MCF 10A (cell line): ENCODE results near the gene GNLY. TPM values are rescaled to one million over a fixed set of nuclear protein-coding genes. Genes with fewer than 3 reads are reported as not detected.
"Not testable (repeated sequence)": the region's sequence is repeated elsewhere in the genome, so short reads cannot be mapped to it uniquely, and the experiment has no call there.

Source experiments
- BruUV-seq: library from RNA; stranded (reverse); fragments of 400-500 nt; replicated peaks from 2 replicates; lab custom pipeline; 2021; lab: Mats Ljungman, UMichigan
- CTCF ChIA-PET: fragments of 300-600 bp; sonication (Branson Sonifier 250); formaldehyde crosslinking; extraction: SDS; loops from one replicate; lab custom pipeline; 2021; ENCODE audit warnings: antibody characterized with exemption, inconsistent platforms; lab: Yijun Ruan, JAX
- POLR2A ChIA-PET: fragments of 300-600, 350-650 bp; sonication (Branson Sonifier 250); formaldehyde crosslinking; extraction: SDS; loops from one replicate; lab custom pipeline; 2020; ENCODE audit warnings: antibody characterized with exemption, inconsistent platforms; lab: Yijun Ruan, JAX
- DNase-seq: peaks from one replicate; pipeline ENCODE4 v3.0.0-alpha.2; 2018; ENCODE audit not compliant: unreplicated experiment
- H3K27ac Mint-ChIP-seq: one replicate; pipeline ENCODE4 v1.8.0; 2022; ENCODE audit warnings: mild to moderate bottlenecking, low read depth, mixed read lengths; ENCODE audit not compliant: unreplicated experiment
- H3K27me3 Mint-ChIP-seq: one replicate; pipeline ENCODE4 v1.8.0; 2022; ENCODE audit warnings: mixed read lengths; ENCODE audit not compliant: insufficient read depth, unreplicated experiment
- H3K36me3 Mint-ChIP-seq: one replicate; pipeline ENCODE4 v1.8.0; 2022; ENCODE audit warnings: mild to moderate bottlenecking, moderate library complexity, mixed read lengths; ENCODE audit not compliant: insufficient read depth, unreplicated experiment
- H3K4me1 Mint-ChIP-seq: one replicate; pipeline ENCODE4 v1.8.0; 2022; ENCODE audit warnings: mixed read lengths; ENCODE audit not compliant: insufficient read depth, unreplicated experiment
- H3K4me3 Mint-ChIP-seq: one replicate; pipeline ENCODE4 v1.8.0; 2022; ENCODE audit warnings: mild to moderate bottlenecking, moderate library complexity, mixed read lengths; ENCODE audit not compliant: unreplicated experiment
- H3K9me3 Mint-ChIP-seq: one replicate; pipeline ENCODE4 v1.8.0; 2022; ENCODE audit warnings: mixed read lengths; ENCODE audit not compliant: unreplicated experiment
- CTCF ChIP-seq: fragments of 200-600 bp; IDR thresholded peaks from one replicate; pipeline ENCODE4 v1.8.0; 2022; ENCODE audit warnings: antibody characterized with exemption, mild to moderate bottlenecking; ENCODE audit not compliant: unreplicated experiment
- intact Hi-C: fragments of 100-400 bp; cut with micrococcal nuclease; formaldehyde crosslinking; loops from 2 replicates; pipeline ENCODE4 v1.14.1; 2022
- total RNA-seq: library from RNA; stranded (reverse); gene quantifications from 2 replicates; pipeline ENCODE4 v1.2.3, GENCODE V29; 2022

Gene GNLY
- total RNA-seq, 1 experiment from 2014 or later, result not detected

GRCh38 chr2:85669549-85669948, 24.6 kb upstream of the GNLY start:
- no TSS peak for BruUV-seq
- POLR2A ChIA-PET, result no interaction called here
- no peak for TF ChIP-seq CTCF
- CTCF ChIA-PET, result interaction anchor here (0.7 to 2.1 kb wide), 3 partner anchors 14 to 434 kb away, joined by 3 to 7 read pairs (median 3); no protein-coding TSS in a partner anchor
- Mint-ChIP-seq H3K4me1 (peaks cover 3% of the 10 kb centered on the region), H3K27me3 (no peaks in the 10 kb centered on the region), H3K4me3 (no peak overlapping the region), H3K9me3 (no peaks in the 10 kb centered on the region), H3K27ac (no peak overlapping the region), H3K36me3 (no peaks in the 10 kb centered on the region)
- no peak for DNase-seq
- intact Hi-C loops, result no loop called here

- POLR2A ChIA-PET, result interaction anchor here (0.6 kb wide), 1 partner anchor 21 kb away, joined by 5 read pairs; no protein-coding TSS in a partner anchor
- H3K4me3 Mint-ChIP-seq, H3K4me1 Mint-ChIP-seq, H3K27ac Mint-ChIP-seq, H3K9me3 Mint-ChIP-seq, BruUV-seq, DNase-seq, H3K36me3 Mint-ChIP-seq, H3K27me3 Mint-ChIP-seq, intact Hi-C loops: not testable (repeated sequence)
- CTCF ChIA-PET, result interaction anchor here (0.7 to 0.9 kb wide), 2 partner anchors 59 to 433 kb away, joined by 3 read pairs; no protein-coding TSS in a partner anchor
These were observed 23.7 kb upstream of the GNLY start for GRCh38 chr2:85670416-85670815.

GRCh38 chr2:85672456-85672855, 21.7 kb upstream of the GNLY start:
- ChIA-PET CTCF (interaction anchor here (0.6 to 10.8 kb wide), 4 partner anchors 35 to 72 kb away, joined by 3 to 166 read pairs (median 10); no protein-coding TSS in a partner anchor), POLR2A (interaction anchor here (0.6 kb wide), 1 partner anchor 61 kb away, joined by 3 read pairs; no protein-coding TSS in a partner anchor)
- Mint-ChIP-seq H3K36me3 (no peaks in the 10 kb centered on the region), H3K9me3 (no peaks in the 10 kb centered on the region), H3K4me1 (peaks cover 6% of the 10 kb centered on the region), H3K27ac (no peak overlapping the region), H3K27me3 (no peaks in the 10 kb centered on the region), H3K4me3 (no peak overlapping the region)
- TF ChIP-seq CTCF, result no peak
- BruUV-seq, result no TSS peak
- DNase-seq, result no peak
- intact Hi-C loops, result no loop called here

- ChIA-PET CTCF (interaction anchor here (0.6 to 10.8 kb wide), 7 partner anchors 14 to 140 kb away, joined by 3 to 166 read pairs (median 4); no protein-coding TSS in a partner anchor), POLR2A (no interaction called here)
- no peak overlapping the region for H3K4me3 Mint-ChIP-seq
- no TSS peak for BruUV-seq
- H3K36me3 Mint-ChIP-seq, result no peaks in the 10 kb centered on the region
- H3K9me3 Mint-ChIP-seq, result no peaks in the 10 kb centered on the region
- intact Hi-C loops, result no loop called here
- H3K4me1 Mint-ChIP-seq, result peaks cover 16% of the 10 kb centered on the region
- no peak overlapping the region for H3K27ac Mint-ChIP-seq
- no peaks in the 10 kb centered on the region for H3K27me3 Mint-ChIP-seq
- no peak for TF ChIP-seq CTCF
- no peak for DNase-seq
These were observed 20.3 kb upstream of the GNLY start for GRCh38 chr2:85673716-85674375.
